LHCN-M2 (cell line): ENCODE measurements around the gene RPL36A. TPM values are rescaled to one million over a fixed set of nuclear protein-coding genes. Genes with fewer than 3 reads are reported as not detected.
A peak's percentile ranks its signal among the peaks of the same experiment; 100 is the strongest.

Source experiments
- DNase-seq: peaks from one replicate; pipeline ENCODE4 v3.0.0-alpha.2; 2012; ENCODE audit warnings: low read depth
- polyA plus RNA-seq: library from polyadenylated mRNA; unstranded; fragments of >200 nt; gene quantifications from one replicate; pipeline ENCODE4 v1.2.1, GENCODE V29; 2012; ENCODE audit warnings: missing spikeins
- total RNA-seq: library from RNA; depleted of rRNA; stranded (reverse); fragments of >200 nt; gene quantifications from 2 replicates; pipeline ENCODE4 v1.2.3, GENCODE V29; 2014; rRNA removed

Gene RPL36A
- 1,273 and 1,873 TPM in 2 replicates for total RNA-seq
- polyA plus RNA-seq: 1,805 TPM

- DNase-seq: peak; percentile 87
Measured at GRCh38 chrX:101390664-101391525, at the start of gene RPL36A. Gene RPL36A, plus strand, starts transcription at chrX:101391011. Its CDS starts 33 bp downstream, at chrX:101391044.

- DNase-seq: peak; percentile 5
Measured at GRCh38 chrX:101347859-101348451, 42.9 kb upstream of the RPL36A start.

GRCh38 chrX:101348452-101349192, 42.2 kb upstream of the RPL36A start, which contains the start of gene TIMM8A:
Gene TIMM8A, minus strand, starts transcription at chrX:101348742. Its CDS starts 78 bp downstream, at chrX:101348664.
- peak; percentile 68 for DNase-seq

GRCh38 chrX:101349193-101349562, 41.6 kb upstream of the RPL36A start:
- DNase-seq: no peak

- DNase-seq: peak; percentile 8
Measured at GRCh38 chrX:101357166-101357795, 33.5 kb upstream of the RPL36A start.

GRCh38 chrX:101359966-101360365, 30.8 kb upstream of the RPL36A start:
- DNase-seq: no peak

GRCh38 chrX:101360390-101360789, 30.4 kb upstream of the RPL36A start:
- no peak for DNase-seq

- DNase-seq: no peak
Measured at GRCh38 chrX:101362116-101362515, 28.7 kb upstream of the RPL36A start.

- DNase-seq: no peak
Measured at GRCh38 chrX:101362757-101363156, 28.1 kb upstream of the RPL36A start.

GRCh38 chrX:101365301-101365795, 25.5 kb upstream of the RPL36A start:
- DNase-seq: no peak

GRCh38 chrX:101368800-101369199, 22.0 kb upstream of the RPL36A start:
- DNase-seq: no peak

GRCh38 chrX:101369687-101370086, 21.1 kb upstream of the RPL36A start:
- no peak for DNase-seq

GRCh38 chrX:101370888-101371504, 19.8 kb upstream of the RPL36A start:
- DNase-seq: no peak

- no peak for DNase-seq
Measured at GRCh38 chrX:101377547-101377946, 13.3 kb upstream of the RPL36A start.

GRCh38 chrX:101383679-101384205, 7.1 kb upstream of the RPL36A start:
- no peak for DNase-seq

GRCh38 chrX:101385026-101385684, 5.7 kb upstream of the RPL36A start:
- no peak for DNase-seq

GRCh38 chrX:101385795-101386541, 4.8 kb upstream of the RPL36A start, which contains the start of gene BTK:
Gene BTK, minus strand, starts transcription at chrX:101386191. Its CDS starts 10,907 bp downstream, at chrX:101375284.
- no peak for DNase-seq

- no peak for DNase-seq
Measured at GRCh38 chrX:101386542-101386885, 4.3 kb upstream of the RPL36A start.

GRCh38 chrX:101388604-101389003, 2.2 kb upstream of the RPL36A start:
- DNase-seq: no peak
